ENCODE measurements around the gene TMEM132A. TPM values are rescaled to one million over a fixed set of nuclear protein-coding genes. Genes with fewer than 3 reads are reported as not detected.

TMEM132A gene
- total and polyA plus RNA-seq, 9 of the 15 experiments (the other 6 are each of a cell fraction or from before 2014, with no cell fraction given), result 0.04 to 1.1 (median 0.18) TPM; not detected in 4

- TF ChIP-seq TBP (optimal IDR thresholded peaks at IDR 0.05; ENCODE audit: low read depth, low read length) (no peak), ZSCAN29 (IDR thresholded peaks at IDR 0.05) (no peak), TFAM (CRISPR knock-in tag; conservative IDR thresholded peaks at IDR 0.05) (no peak), ZBTB7A (IDR thresholded peaks at IDR 0.05; ENCODE audit: borderline replicate concordance, control insufficient read depth, low read depth, low read length) (peak; percentile 27; the same call in 1 of the 2 replicates), POLR2G (IDR thresholded peaks at IDR 0.05; ENCODE audit: low read depth, low read length) (no peak), RCOR1 (IDR thresholded peaks at IDR 0.05; ENCODE audit: borderline replicate concordance in 1 of 2, low read depth in 2 of 2, low read length in 2 of 2) (peak in 1 of 2 experiments; percentile 96; a peak in 3 of 4 replicates)
- TF ChIP-seq, protein P1, sequence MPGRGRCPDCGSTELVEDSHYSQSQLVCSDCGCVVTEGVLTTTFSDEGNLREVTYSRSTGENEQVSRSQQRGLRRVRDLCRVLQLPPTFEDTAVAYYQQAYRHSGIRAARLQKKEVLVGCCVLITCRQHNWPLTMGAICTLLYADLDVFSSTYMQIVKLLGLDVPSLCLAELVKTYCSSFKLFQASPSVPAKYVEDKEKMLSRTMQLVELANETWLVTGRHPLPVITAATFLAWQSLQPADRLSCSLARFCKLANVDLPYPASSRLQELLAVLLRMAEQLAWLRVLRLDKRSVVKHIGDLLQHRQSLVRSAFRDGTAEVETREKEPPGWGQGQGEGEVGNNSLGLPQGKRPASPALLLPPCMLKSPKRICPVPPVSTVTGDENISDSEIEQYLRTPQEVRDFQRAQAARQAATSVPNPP (IDR thresholded peaks at IDR 0.05; ENCODE audit: borderline replicate concordance, insufficient read depth, insufficient read length), result no peak
These were observed 33.0 kb upstream of the TMEM132A start (continued) for GRCh38 chr11:60891103-60891741.

GRCh38 chr11:60895687-60896086 is 28.6 kb upstream of the TMEM132A start:
- Histone ChIP-seq H3K36me3 (ENCODE audit: control insufficient read depth, insufficient read depth, low read length) (peaks cover 92% of the 10 kb centered on the region), H3K9me3 (replicated peaks; ENCODE audit: control insufficient read depth, insufficient read depth, low read depth, low read length) (no peaks in the 10 kb centered on the region), H3K9ac (ENCODE audit: insufficient read depth in 1 of 2, low read depth in 2 of 2, low read length in 2 of 2) (no peak overlapping the region), H3K27me3 (ENCODE audit: control insufficient read depth in 2 of 2, insufficient read depth in 2 of 2, low read length in 2 of 2) (no peaks in the 10 kb centered on the region), H2AFZ (ENCODE audit: low read depth, low read length) (no peak overlapping the region), H4K20me1 (replicated peaks; ENCODE audit: control insufficient read depth, insufficient read depth, low read length) (peaks cover 20% of the 10 kb centered on the region), H3K79me2 (ENCODE audit: control insufficient read depth, insufficient read depth, low read length) (no peaks in the 10 kb centered on the region; the same call in 2 of the 3 replicates), H3K4me2 (ENCODE audit: insufficient read depth, low read length) (no peak overlapping the region), H3K4me1 (replicated peaks in 1 of 2; ENCODE audit: control insufficient read depth in 2 of 2, insufficient read depth in 2 of 2, low read length in 2 of 2) (peaks cover 2 to 19% of the 10 kb centered on the region in 2 experiments), H3K27ac (ENCODE audit: extremely low read depth, low read depth, low read length) (no peak overlapping the region), H3K4me3 (no peak overlapping the region), H3K9me1 (ENCODE audit: control insufficient read depth, insufficient read depth, low read length) (no peaks in the 10 kb centered on the region)
- intact Hi-C loops (cut with micrococcal nuclease), result no loop called here
- in situ Hi-C loops (cut with MboI), result loop anchor here (5.0 kb wide), 1 partner anchor 118 kb away; no protein-coding TSS in a partner anchor
- no TSS peak for BruUV-seq (replicated peaks)
- POLR2A ChIA-PET, result interaction anchor here (0.8 to 2.0 kb wide), 6 partner anchors 9 to 614 kb away, joined by 3 to 6 read pairs (median 4); no protein-coding TSS in a partner anchor
- DNase-seq (ENCODE audit: extremely low read depth in 1 of 4, low spot score in 3 of 4) (no peak), FAIRE-seq (no peak), ATAC-seq (no peak)
- CTCF ChIA-PET (ENCODE audit: low intra/inter-chr PET ratio), result no interaction called here
- WGBS (ENCODE audit: insufficient coverage, low coverage, missing lambda C conversion rate), result 95% methylated on average over 5 of the region's 5 CpGs
- TF ChIP-seq ZNF274 (IDR thresholded peaks at IDR 0.05; ENCODE audit: borderline replicate concordance, low read depth, low read length), result no peak
- TF ChIP-seq HES1 (IDR thresholded peaks at IDR 0.05; ENCODE audit: low read depth), result no peak
- no peak for TF ChIP-seq BRF1 (IDR thresholded peaks at IDR 0.05; ENCODE audit: borderline replicate concordance, extremely low read depth, insufficient read length)
- TF ChIP-seq ZNF354B (CRISPR knock-in tag; IDR thresholded peaks at IDR 0.05), result no peak
- TF ChIP-seq PHB (CRISPR knock-in tag; IDR thresholded peaks at IDR 0.05), result no peak
- TF ChIP-seq E2F3 (CRISPR knock-in tag; IDR thresholded peaks at IDR 0.05), result no peak
- TF ChIP-seq KLF13 (tag; IDR thresholded peaks at IDR 0.05; ENCODE audit: borderline replicate concordance, low read depth), result no peak
